DMS 273 (cell line): ENCODE data around the gene SLBP.

Experiments
- DNase-seq: peaks from one replicate; lab custom pipeline; 2025; ENCODE audit not compliant: unreplicated experiment; lab: John Stamatoyannopoulos, UW

SLBP gene

DNA sequence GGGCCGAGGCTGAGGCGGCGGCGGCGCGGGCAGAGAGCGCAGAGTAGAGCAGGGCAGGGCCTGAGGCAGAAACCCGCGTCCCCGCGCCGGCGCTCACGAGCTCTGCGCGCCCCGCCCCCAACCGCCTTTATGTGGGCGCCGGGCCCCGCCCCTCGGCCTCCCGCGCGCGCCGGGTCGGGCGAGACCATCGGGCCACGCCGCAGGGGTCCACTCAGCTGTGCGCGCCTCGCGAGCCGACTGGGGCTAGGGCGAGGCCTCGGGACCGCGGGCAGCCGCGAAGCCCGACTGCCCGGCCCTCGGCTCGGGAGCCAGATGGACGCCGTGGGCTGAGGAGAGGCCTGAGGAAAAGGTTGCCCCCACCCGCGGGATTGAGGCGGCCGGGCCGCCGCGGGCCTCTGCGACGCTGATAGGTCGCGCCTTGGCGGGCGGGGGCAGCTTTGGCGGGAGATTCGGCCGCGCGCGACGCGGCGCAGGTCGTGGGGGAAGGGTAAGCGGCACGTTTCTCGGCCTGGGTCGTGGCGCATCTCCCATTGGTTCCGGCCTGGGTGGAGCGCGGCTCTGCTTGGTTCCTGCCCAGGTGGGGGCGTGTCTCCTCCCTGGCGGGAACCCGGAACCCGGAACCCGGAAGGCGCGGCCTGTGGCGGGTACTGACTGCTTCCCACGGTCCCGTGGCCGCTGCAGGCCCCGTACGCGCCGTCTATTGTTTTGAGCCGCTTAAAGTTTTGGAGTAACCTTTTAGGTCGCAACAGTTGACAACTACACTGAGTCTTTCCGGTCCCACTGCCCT lies at the start of gene SLBP:
TSS of gene SLBP (minus strand) at position 104 of the 787 bp plus-strand sequence. CDS start 131 bp downstream, outside the sequence.
- peak; percentile 95 for DNase-seq

DNA sequence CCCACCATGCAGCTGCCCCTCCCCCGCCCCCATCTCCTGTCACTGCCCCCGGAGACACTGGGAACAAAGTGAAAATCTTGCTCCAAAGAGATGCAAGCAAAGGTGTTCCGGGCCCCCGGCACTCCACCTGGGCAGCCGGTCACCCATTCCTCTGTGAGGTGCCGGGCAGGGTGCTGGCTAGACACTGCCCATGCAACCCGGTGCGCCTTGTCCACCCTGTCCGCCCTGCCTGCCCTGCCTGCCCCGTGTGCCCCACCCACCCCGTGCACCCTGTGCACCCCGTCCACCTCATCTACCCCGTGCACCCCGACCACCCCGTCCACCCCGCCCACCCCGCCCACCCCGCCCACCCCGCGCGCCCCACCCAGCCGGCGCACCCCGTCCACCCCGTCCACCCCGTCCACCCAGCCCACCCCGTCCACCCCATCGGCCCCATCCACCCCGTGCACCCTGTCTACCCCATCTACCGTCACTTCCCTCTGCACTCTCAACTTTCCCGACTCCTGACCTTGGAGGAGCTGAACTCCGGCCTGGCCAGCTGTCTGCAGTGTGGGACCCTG lies 49.1 kb upstream of the SLBP start:
- DNase-seq: no peak

DNA sequence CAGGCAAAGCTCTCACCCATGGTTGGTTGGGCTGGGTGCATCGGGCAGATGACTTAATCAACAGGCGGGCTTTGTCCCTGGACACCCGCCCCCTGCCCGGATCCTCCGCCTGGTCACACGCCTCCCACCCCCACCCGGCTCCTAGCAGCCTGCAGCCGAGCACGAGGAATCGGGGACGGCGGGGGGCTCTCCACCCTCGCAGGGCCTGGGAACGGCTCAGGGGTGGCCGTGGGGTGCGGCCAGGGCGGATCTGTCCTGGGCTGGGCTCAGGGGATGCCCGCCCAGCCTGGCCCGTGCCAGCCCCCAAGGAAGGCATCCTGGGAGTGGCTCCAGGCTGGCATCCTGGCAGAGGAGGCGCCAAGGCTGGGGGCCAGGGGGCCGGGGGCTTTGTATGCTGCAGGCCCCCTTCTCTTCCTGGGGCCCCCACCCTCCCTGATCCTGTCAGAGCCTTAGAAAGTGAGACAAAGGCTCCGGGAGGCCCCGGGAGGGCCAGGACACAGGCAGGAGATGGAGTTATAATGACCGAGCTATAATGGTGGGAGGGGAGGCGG lies 48.5 kb upstream of the SLBP start:
- DNase-seq: no peak

DNA sequence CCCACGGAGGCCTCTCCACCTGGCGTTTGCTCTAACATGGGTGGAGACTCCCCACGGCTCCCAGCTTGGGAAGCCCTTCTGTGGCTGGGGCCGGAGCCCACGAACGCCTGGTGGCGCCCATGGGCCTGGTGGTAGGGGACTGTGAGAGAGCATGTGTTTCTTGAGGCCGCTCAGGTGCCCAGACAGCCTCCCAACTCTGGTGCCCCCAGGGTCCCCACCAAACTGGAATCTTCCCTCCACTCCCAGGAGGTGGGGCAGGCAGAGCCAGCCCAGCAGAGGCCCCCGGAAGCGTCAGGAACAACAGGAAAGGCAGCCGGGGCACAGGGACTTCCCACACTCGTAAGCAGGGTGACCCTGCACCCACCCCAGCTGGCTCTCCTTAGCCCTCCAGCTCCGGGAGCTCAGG lies 47.7 kb upstream of the SLBP start:
- no peak for DNase-seq

DNA sequence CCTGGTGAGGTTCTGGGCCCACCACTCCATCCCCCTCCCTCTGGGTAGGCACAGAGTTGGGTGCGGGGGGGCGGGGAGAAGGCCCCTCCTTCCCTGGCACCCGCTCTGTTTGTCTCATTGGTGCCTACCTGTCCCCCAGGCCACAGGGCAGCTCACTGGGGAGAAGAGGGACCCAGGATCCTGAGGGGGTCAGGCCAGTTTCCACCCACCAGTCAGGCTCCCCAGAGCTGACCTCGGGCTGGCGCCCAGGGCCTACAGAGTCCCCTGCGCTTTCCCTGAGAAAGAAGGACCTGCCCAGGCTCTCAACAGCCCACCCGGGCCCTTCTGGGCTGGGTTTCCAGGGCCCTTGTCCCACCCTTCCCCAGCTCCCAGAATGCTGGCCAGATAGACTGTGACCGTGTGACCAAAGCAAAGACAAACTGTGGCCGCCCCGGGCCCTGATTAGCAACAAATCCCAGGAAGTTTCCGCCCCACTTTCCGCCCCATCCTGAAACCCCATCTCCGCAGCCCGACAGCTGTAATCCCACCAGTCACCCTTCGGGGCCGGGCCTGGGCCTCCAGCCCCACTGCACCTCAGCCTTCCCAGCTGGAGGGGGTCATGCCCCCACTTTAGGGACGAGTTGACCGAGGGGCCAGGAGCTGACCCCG lies 47.2 kb upstream of the SLBP start:
- no peak for DNase-seq

DNA sequence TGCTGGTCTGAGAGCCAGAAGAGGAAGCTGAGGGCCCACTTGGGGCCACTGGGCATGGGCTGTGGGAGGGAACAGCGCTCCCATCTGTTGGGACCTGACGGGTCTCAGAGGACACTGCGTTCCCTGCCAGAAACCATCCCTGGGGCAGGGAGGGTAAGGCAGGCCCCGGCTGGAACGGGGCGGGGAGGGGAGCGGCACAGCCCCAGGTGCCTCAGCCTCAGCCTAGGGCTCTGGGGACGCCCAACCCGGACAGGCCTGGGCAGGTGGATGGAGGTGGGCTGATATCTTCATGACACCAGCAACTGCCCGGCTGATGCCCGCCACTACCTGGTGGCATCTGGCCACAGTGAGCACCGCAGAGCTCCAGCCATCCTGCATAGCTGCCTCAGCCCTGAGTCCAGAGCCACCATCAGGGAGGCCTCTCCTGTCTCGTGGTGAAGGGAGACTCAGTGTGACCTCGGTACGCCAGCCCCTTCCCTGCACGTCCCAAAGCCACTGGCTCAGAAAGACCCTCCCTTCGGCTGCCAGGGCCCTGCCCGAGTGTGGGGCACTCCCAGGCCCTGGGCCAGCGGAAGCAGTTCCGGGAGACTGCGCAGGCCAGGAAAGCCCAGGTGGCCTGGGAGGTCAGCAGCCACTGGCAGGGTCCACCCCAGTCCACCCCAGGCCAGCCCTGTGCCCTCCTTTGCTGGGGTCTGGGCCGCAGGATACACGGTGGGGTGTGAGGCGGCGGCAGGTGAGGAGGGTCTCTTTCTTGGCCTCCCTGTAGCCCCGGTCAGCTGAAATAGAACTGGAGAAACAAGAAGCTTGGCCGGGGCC lies 46.4 kb upstream of the SLBP start:
- DNase-seq: peak; percentile 28

DNA sequence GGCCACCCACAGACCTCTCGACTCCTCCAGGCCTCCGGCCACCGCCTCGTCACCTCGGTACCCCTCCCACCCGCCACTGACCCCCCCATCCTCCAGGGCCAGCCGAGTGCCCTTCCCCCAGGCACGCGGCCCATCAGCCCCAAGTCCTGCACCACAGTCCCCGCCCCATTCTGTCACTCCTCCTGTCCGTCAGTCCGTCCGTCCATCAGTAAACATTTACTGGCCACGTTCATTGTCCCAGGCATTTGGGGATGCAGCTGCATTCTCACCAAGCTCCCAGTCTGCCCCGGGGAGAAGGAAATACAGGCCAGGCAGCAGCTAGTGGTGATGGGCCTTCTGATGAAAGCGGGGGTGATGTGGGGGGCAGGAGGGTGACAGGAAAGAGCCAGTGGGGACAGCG lies 45.7 kb upstream of the SLBP start:
- DNase-seq: no peak

DNA sequence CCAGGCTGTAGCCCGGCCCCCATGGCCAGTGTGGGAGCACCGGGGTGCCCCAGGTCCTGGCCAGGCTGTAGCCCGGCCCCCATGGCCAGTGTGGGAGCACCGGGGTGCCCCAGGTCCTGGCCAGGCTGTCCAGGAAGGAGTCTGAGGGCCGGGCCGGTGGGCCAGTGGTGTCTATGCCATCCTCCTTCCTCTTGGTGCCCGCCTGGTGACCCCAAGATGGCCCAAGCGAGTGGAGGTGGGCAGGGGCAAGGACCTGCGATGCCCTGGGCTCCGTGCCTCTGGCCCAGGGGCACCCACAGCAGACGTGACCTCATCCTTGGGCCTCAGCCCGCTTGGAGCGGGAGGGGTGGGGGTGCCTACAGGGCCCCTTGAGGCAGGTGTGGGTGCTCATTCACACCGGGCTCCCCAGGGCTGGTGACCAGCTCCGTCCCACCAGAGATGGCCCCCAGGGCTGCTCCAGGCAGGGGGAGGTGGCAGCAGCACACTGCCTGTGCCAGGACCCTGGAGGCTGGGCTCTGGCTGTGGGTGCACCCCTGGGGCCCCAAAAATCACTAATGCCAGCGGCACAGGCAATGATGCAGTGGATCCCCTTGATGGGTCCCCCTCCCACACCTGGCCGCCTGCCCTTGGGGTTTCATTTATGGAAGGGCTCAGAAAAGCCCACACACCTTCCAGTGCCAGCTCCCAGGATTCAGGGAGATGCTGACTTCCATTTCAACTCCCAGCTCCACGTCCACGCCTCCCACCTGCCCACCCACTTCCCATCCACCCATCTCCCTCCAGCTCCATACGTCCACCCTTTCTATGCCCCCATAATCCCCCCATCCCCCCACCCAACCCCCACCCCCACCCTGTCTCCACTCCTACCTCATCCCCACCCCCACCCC lies 45.0 kb upstream of the SLBP start:
- no peak for DNase-seq

DNA sequence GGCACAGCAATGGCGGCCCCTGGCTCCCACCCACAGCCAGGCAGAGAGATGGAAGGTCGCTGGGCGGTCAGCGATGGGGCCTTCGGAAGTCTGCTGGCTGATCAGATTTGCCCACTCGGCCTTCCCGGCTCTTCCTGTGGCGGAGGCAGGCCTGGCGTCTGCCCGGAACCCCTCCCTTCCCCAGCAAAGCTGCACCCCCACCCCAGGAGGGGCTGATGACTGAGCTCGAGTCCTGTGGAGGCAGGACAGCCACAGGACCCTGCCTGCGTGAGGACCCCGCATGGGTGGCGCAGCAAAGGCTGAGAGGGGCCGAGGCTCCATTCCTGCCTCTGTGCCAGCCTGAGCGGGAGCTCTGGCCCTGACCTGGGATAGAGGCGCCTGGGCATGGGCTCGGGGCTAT lies 44.0 kb upstream of the SLBP start:
- no peak for DNase-seq

DNA sequence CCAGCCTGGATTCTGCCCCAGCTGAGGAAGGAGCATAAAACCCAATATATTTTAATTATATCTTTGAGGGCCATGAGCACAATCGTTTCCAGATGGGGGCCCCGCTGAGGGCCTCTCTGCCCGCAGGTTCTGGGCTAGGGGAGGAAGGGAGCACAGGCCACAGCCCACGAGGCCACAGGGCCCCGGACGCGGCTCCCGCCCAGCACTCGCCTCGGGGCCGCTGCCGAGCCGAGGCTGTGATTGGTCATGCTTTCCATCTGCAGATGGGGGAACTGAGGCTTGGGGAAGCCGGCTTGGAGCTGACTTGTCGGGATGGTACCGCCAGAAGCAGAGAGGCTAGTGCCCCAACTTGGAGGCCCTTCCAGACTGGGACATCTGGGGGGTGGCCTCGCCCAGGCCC lies 43.2 kb upstream of the SLBP start:
- no peak for DNase-seq

DNA sequence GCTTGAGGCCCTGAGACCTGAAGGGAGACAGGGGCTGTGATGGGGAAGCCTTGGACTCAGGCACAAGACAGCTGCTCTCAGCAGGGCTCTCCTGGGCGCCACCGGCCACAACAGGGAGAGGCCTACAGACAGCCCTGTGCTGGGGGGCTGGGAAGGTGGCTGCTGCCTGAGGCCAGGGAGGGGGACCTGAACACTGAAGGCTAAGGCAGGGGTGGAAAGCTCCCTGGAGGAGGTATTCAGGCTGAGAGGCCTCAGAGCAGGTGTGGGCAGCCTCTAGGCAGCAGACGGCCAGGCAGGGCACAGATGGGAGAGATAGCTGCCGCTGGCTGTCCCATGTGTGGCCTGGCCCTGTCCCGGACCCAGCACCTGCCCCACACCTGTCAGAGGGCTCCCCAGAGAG lies 42.2 kb upstream of the SLBP start:
- DNase-seq: peak; percentile 77

DNA sequence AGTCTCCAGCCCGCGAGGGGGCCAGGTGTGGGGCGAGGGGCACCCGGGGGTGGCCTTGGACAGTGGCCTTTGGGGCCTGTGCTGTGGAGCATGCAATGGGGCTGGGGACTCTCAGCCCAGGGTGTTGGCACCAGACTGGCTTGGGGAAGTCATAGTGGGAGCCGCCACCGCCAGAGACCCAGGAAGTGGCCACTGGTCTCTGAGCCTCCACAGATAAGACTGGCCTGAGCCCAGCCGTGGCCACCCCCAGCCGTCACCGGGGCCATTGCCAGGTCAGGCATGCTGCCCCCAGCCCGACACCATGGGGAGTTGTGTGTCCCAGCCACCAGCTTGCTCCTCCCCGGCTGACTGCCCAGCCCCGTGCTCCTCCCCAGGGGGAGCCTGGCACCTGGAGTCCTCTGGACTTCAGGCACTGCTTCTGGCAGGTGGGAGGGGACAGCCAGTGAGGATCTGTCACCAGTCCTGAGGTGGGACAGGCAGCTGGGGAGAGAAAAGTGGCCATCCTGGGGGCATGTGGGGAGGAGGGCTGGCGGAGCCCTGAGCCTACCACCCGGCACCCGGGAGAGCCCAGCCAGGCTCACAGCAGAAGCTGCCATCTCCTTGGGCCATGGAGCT lies 41.7 kb upstream of the SLBP start:
- DNase-seq: no peak

DNA sequence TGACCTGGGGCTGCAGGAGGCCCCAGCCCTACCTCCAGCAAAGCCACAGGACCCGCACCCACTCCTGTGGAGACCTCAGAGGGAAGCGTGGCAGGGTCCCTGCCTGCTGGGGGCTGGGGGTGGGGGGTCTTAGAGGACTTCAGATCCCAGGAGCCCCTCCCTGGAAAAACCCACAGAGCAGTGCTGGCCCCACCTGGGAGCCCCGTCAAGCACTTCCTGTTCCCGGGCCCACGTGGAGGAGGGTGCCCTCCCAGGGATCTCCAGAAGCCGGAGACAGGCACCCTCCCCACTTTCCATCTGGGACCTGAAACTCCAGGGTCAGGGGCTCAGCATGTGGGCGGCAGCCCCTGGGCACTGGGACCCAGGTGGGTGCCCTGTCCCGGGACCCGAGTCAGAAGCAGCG lies 41.2 kb upstream of the SLBP start:
- DNase-seq: no peak

DNA sequence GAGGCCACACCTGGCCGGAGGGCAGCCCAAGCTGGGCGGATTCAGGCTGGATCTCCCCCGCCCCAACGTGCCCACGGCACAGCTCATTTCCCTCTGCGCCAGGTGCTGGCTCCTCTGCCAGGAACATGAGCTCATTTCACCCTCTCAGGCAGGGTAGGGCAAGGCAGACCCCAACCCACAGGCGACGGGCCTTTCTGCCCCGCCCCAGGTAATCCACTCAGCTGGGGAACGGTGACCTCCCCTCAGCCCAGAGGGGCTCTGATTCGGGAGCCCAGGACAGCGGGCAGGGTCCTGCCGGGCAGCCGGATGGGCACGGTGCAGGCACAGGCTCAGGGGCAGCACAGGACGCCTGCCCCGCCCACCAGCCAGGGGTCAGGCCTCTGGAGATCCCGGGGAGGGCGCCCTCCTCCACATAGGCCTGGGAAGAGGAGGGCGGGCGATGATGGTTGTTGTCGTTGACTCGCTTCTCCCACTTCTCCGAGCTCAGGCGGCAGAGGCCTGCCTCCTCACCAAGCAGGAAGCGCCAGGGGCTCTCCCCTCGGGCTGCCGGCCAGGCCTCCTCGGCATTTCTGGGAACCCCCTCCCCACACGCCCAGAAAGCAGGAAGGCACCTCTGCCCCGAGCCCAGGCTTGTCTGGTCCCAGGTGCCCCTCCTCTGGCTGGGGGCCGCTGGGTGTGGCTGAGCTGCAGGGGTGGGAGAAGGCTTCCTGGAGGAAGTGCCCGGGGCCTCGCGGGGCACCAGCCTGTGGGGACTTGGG lies 40.3 kb upstream of the SLBP start:
- DNase-seq: no peak

DNA sequence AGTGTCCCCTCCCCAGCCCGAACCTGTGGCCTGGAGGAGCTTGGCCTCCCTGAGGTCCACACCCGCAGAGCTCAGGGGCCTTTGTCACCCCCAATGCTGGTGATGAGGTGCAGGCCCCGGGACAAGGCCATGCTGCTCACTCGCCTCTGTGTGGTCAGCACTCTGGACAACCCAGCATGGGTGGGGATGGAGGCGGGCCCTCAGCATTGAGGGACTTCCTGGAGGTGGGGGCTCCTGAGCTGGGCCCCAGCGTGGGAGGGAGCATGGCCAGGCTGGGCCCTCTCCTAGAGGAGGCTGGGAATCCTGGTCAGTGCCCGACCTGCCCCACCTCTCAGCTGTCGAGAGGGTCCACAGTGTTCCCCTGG lies 39.8 kb upstream of the SLBP start:
- no peak for DNase-seq

DNA sequence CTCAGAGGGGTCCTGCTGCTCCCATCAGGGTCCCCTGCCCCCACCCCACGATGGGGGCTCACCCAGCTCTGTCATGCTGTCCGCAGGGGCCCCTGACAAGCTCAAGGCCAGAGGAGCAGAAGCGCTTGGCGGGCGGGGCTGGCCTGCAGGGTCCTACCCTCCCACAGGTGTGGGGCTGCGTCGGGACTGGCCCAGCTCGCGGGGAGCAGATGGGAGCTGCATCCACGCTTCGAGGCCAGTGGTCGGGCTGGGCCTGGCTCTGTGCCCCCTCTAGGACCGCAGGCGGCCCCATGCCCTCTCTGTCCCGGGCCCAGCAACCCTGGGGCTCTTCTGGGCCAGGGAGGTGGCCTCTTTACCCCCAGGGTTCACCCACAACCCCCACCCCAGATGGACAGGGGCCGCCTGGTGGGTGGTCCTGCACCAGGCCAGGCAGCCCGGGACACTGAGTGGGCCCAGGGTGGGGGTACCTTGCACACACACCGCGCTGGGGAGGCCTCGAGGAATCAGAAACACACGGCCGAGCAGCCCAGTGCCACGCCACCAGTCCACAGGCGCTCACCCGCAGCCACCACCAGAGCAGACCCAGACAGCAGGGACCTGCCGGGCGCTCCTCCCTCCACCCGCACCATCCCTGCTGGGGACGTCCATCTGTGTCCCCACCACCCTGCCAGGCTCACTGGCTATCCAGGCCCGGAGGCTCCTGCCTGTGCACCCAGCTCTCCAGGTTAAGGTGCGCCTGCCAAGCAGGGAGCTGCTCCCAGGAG lies 39.2 kb upstream of the SLBP start:
- no peak for DNase-seq

DNA sequence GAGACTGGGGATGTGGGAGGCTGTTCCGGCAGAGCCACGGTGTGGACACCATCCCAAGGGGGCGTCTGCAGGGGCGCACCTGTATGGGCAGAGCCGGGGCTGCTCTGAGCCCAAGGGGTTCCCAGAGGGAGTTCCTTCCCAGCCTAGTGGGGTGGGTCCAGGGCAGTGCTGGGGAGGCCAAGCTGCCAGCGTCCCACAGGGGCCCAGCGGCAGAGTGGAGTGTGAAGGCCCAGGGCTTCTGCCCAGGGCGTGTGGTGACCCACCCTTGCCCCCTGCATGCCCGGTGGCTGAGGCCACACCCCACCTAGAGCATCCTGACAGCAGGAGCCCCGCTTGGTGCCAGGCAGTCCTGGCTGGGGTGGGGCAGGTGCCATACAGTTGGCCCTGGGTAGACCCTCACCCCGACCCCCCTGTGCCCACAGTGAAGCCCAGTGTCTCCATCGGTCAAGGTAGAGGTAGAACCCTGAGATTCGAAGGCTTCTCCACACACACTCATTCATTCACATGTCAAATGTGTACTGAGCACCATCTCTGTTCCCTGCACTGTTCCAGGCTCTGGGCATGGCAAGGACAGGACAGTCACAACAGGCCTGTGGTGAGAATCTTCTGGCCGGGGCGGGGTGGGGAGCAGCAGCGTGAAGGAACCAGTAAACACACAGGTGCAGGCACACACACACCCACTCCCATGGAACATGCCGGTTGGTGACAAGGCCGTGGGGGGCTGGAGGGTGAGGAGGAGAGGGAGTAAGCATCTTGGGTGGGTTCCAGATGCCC lies 38.4 kb upstream of the SLBP start:
- DNase-seq: no peak

DNA sequence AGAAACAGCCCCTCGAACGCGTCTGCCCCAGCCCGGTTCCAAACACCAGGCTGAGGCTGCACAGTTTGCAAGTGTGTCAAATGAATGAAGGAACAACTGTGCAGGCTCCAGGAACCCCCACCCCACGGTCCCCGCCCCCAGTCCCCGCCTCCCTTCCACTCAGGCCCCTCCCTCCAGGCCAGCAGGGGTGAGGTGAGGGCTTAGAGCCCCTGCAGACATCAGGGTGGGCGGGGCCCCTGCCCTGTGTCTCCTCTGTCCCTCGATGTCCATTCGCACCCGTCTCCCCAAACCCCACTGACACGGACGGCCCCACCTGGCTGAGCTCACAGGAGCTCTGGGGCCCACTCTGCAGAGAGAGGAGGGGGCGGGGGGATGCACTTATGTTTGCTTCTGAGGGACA lies 37.7 kb upstream of the SLBP start:
- DNase-seq: peak; percentile 33
